GM23338 (cell line): Measurements from ENCODE around the gene FILIP1L. TPM values are rescaled to one million over a fixed set of nuclear protein-coding genes. Genes with fewer than 3 reads are reported as not detected.

Source experiments
- ATAC-seq: fragments of 200-7000 bp; cut with Tn5 transposase; 3 replicates; pipeline ENCODE4 v1.9.1; 2020
- DNase-seq: peaks from one replicate; pipeline ENCODE4 v3.0.0-alpha.2; 2015; ENCODE audit warnings: low spot score
- H2AFZ ChIP-seq: fragments of 200-600 bp; sonication (generic); 2 replicates; pipeline ENCODE4 v1.8.0; 2016; ENCODE audit warnings: antibody characterized with exemption, mild to moderate bottlenecking, moderate library complexity
- H3F3A ChIP-seq: fragments of 200-600 bp; sonication (generic); replicated peaks from 2 replicates; pipeline ENCODE4 v1.8.0; 2017; ENCODE audit warnings: antibody characterized with exemption, mixed run types, low read depth
- H3K27ac ChIP-seq: fragments of 200-600 bp; sonication (generic); 2 replicates; pipeline ENCODE4 v1.6.1; 2016; ENCODE audit warnings: low read depth
- H3K27me3 ChIP-seq: fragments of 200-600 bp; sonication (generic); 2 replicates; pipeline ENCODE4 v1.8.0; 2016; ENCODE audit warnings: mild to moderate bottlenecking, mixed run types, moderate library complexity; ENCODE audit not compliant: insufficient read depth
- H3K36me3 ChIP-seq: fragments of 200-600 bp; sonication (generic); 2 replicates; pipeline ENCODE4 v1.8.0; 2016; ENCODE audit warnings: mild to moderate bottlenecking; ENCODE audit not compliant: insufficient read depth
- H3K4me1 ChIP-seq: fragments of 200-600 bp; sonication (generic); 2 replicates; pipeline ENCODE4 v1.8.0; 2016; ENCODE audit warnings: mild to moderate bottlenecking, moderate library complexity; ENCODE audit not compliant: insufficient read depth
- H3K4me2 ChIP-seq: fragments of 200-600 bp; sonication (generic); 2 replicates; pipeline ENCODE4 v1.7.1; 2017; ENCODE audit warnings: mixed run types
- H3K4me3 ChIP-seq: fragments of 200-600 bp; sonication (generic); 2 replicates; pipeline ENCODE4 v1.6.1; 2016; ENCODE audit warnings: mixed run types
- H3K79me2 ChIP-seq: fragments of 200-600 bp; sonication (generic); replicated peaks from 2 replicates; pipeline ENCODE4 v1.8.0; 2017; ENCODE audit warnings: mild to moderate bottlenecking; ENCODE audit not compliant: insufficient read depth
- H3K9me2 ChIP-seq: fragments of 200-600 bp; sonication (generic); 2 replicates; pipeline ENCODE4 v1.8.0; 2017; ENCODE audit not compliant: insufficient read depth
- H4K20me1 ChIP-seq: fragments of 200-600 bp; sonication (generic); replicated peaks from 2 replicates; pipeline ENCODE4 v1.8.0; 2017; ENCODE audit warnings: mild to moderate bottlenecking; ENCODE audit not compliant: insufficient read depth
- H3K27ac Mint-ChIP-seq: 2 replicates; pipeline ENCODE4 v1.8.0; 2020; ENCODE audit warnings: inconsistent platforms, mild to moderate bottlenecking, moderate library complexity, mixed read lengths
- H3K27me3 Mint-ChIP-seq: 3 replicates; pipeline ENCODE4 v1.8.0; 2022; ENCODE audit warnings: low read depth, mild to moderate bottlenecking, moderate library complexity, mixed read lengths, inconsistent platforms; ENCODE audit not compliant: insufficient read depth, poor library complexity
- H3K36me3 Mint-ChIP-seq: 3 replicates; pipeline ENCODE4 v1.8.0; 2021; ENCODE audit warnings: low read depth, mild to moderate bottlenecking, inconsistent platforms, moderate library complexity, mixed read lengths
- H3K4me1 Mint-ChIP-seq: 3 replicates; pipeline ENCODE4 v1.8.0; 2020; ENCODE audit warnings: mild to moderate bottlenecking, inconsistent platforms, mixed read lengths
- H3K4me3 Mint-ChIP-seq: 3 replicates; pipeline ENCODE4 v1.8.0; 2021; ENCODE audit warnings: moderate library complexity, mild to moderate bottlenecking, inconsistent platforms, mixed read lengths
- H3K9me3 Mint-ChIP-seq: 3 replicates; pipeline ENCODE4 v1.8.0; 2020; ENCODE audit warnings: moderate library complexity, mild to moderate bottlenecking, inconsistent platforms, mixed read lengths
- EZH2 ChIP-seq: fragments of 200-600 bp; sonication (generic); IDR thresholded peaks from one replicate; pipeline ENCODE4 v1.8.0; 2017; ENCODE audit warnings: antibody characterized with exemption, mild to moderate bottlenecking, low read depth; ENCODE audit not compliant: unreplicated experiment
- EZH2phosphoT487 ChIP-seq: fragments of 200-600 bp; sonication (generic); IDR thresholded peaks from one replicate; pipeline ENCODE4 v1.8.1; 2018; ENCODE audit warnings: antibody characterized with exemption; ENCODE audit not compliant: unreplicated experiment
- POLR2AphosphoS5 ChIP-seq: IDR thresholded peaks from 2 replicates; pipeline ENCODE4 v1.6.1; 2016; ENCODE audit warnings: antibody characterized with exemption, low read depth
- STAT1 ChIP-seq: IDR thresholded peaks from one replicate; pipeline ENCODE4 v1.6.1; 2016; ENCODE audit warnings: antibody characterized with exemption; ENCODE audit not compliant: unreplicated experiment
- ZNF114 ChIP-seq: fragments of 250-450 bp; sonication (Bioruptor Pico); IDR thresholded peaks from 2 replicates; pipeline ENCODE4 v1.5.0; 2020; ENCODE audit warnings: mild to moderate bottlenecking, moderate library complexity
- polyA plus RNA-seq: library from polyadenylated mRNA; unstranded; fragments of >200 nt; fragmentation: Nextera tagmentation; extraction: Ambion mirVana; gene quantifications from 2 replicates; pipeline ENCODE4 v1.2.1, GENCODE V29; 2016
- total RNA-seq: library from RNA; depleted of rRNA; stranded (reverse); fragments of >200 nt; shearing (Covaris generic); gene quantifications from 2 replicates; pipeline ENCODE4 v1.2.3, GENCODE V29; 2014
- TF ChIP-seq, protein P1 (sequence below): fragments of 250-450 bp; sonication (Bioruptor Pico); IDR thresholded peaks from 2 replicates; pipeline ENCODE4 v1.5.0; 2020; ENCODE audit warnings: mild to moderate bottlenecking, moderate library complexity
- TF ChIP-seq, protein P2 (sequence below): IDR thresholded peaks from 2 replicates; pipeline ENCODE4 v1.6.1; 2016; ENCODE audit warnings: antibody characterized with exemption

FILIP1L gene
- total and polyA plus RNA-seq, 2 experiments from 2014 or later = 1.6 TPM; not detected in 1

DNA sequence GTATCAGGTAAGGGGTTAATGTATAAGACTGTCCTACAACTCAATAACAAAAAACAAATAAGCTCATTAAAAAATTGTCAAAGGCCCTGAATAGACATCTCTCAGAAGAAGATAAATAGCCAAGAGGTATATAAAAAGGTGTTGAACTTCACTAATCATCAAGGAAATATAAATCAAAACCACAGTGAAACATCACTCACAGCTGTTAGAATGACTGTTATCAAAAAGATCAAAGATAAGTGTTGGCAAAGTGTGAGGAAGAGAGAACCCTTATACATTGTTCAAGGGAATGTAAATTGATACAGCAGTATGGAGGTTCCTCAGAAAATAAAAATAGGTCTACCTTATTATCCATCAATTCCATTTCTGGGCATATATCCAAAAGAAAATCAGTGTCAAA is 95.5 kb downstream of the FILIP1L start (continued):
- TF ChIP-seq, protein P1, sequence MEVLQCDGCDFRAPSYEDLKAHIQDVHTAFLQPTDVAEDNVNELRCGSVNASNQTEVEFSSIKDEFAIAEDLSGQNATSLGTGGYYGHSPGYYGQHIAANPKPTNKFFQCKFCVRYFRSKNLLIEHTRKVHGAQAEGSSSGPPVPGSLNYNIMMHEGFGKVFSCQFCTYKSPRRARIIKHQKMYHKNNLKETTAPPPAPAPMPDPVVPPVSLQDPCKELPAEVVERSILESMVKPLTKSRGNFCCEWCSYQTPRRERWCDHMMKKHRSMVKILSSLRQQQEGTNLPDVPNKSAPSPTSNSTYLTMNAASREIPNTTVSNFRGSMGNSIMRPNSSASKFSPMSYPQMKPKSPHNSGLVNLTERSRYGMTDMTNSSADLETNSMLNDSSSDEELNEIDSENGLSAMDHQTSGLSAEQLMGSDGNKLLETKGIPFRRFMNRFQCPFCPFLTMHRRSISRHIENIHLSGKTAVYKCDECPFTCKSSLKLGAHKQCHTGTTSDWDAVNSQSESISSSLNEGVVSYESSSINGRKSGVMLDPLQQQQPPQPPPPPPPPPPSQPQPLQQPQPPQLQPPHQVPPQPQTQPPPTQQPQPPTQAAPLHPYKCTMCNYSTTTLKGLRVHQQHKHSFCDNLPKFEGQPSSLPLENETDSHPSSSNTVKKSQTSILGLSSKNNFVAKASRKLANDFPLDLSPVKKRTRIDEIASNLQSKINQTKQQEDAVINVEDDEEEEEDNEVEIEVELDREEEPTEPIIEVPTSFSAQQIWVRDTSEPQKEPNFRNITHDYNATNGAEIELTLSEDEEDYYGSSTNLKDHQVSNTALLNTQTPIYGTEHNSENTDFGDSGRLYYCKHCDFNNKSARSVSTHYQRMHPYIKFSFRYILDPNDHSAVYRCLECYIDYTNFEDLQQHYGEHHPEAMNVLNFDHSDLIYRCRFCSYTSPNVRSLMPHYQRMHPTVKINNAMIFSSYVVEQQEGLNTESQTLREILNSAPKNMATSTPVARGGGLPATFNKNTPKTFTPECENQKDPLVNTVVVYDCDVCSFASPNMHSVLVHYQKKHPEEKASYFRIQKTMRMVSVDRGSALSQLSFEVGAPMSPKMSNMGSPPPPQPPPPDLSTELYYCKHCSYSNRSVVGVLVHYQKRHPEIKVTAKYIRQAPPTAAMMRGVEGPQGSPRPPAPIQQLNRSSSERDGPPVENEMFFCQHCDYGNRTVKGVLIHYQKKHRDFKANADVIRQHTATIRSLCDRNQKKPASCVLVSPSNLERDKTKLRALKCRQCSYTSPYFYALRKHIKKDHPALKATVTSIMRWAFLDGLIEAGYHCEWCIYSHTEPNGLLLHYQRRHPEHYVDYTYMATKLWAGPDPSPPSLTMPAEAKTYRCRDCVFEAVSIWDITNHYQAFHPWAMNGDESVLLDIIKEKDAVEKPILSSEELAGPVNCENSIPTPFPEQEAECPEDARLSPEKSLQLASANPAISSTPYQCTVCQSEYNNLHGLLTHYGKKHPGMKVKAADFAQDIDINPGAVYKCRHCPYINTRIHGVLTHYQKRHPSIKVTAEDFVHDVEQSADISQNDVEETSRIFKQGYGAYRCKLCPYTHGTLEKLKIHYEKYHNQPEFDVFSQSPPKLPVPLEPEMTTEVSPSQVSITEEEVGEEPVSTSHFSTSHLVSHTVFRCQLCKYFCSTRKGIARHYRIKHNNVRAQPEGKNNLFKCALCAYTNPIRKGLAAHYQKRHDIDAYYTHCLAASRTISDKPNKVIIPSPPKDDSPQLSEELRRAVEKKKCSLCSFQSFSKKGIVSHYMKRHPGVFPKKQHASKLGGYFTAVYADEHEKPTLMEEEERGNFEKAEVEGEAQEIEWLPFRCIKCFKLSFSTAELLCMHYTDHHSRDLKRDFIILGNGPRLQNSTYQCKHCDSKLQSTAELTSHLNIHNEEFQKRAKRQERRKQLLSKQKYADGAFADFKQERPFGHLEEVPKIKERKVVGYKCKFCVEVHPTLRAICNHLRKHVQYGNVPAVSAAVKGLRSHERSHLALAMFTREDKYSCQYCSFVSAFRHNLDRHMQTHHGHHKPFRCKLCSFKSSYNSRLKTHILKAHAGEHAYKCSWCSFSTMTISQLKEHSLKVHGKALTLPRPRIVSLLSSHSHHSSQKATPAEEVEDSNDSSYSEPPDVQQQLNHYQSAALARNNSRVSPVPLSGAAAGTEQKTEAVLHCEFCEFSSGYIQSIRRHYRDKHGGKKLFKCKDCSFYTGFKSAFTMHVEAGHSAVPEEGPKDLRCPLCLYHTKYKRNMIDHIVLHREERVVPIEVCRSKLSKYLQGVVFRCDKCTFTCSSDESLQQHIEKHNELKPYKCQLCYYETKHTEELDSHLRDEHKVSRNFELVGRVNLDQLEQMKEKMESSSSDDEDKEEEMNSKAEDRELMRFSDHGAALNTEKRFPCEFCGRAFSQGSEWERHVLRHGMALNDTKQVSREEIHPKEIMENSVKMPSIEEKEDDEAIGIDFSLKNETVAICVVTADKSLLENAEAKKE = no peak
- TF ChIP-seq, protein P2, sequence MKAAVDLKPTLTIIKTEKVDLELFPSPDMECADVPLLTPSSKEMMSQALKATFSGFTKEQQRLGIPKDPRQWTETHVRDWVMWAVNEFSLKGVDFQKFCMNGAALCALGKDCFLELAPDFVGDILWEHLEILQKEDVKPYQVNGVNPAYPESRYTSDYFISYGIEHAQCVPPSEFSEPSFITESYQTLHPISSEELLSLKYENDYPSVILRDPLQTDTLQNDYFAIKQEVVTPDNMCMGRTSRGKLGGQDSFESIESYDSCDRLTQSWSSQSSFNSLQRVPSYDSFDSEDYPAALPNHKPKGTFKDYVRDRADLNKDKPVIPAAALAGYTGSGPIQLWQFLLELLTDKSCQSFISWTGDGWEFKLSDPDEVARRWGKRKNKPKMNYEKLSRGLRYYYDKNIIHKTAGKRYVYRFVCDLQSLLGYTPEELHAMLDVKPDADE = no peak
- no peak for TF ChIP-seq STAT1
- no peak for TF ChIP-seq EZH2

DNA sequence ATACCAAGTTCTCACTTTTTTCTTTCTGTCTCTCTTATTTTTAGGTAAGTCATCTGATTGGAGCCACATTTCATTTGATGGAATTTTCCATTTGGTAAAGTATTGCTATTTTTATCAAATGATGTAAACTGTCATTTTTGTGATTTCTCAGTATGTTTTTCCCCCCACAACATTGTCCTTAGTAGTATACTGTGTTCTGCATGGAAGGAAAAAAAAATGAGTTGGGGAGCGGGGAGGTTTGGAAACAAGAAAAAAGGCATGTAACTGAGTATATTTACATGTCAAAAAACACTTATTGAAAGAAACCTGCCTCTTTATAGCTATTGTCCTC is 104.2 kb downstream of the FILIP1L start:
- Mint-ChIP-seq H3K27me3 (no peaks in the 10 kb centered on the region), H3K9me3 (peaks cover 3% of the 10 kb centered on the region; the same call in 1 of the 3 replicates), H3K27ac (no peak overlapping the region), H3K4me3 (no peak overlapping the region), H3K4me1 (peaks cover 26% of the 10 kb centered on the region), H3K36me3 (peaks cover 3% of the 10 kb centered on the region; the same call in 2 of the 3 replicates)
- Histone ChIP-seq H3K4me3 (no peak overlapping the region), H4K20me1 (no peaks in the 10 kb centered on the region), H3K27me3 (no peaks in the 10 kb centered on the region), H2AFZ (no peak overlapping the region), H3K27ac (no peak overlapping the region), H3K9me2 (no peaks in the 10 kb centered on the region), H3K36me3 (no peaks in the 10 kb centered on the region), H3K79me2 (no peaks in the 10 kb centered on the region), H3K4me1 (peaks cover 30% of the 10 kb centered on the region), H3F3A (no peaks in the 10 kb centered on the region), H3K4me2 (peak overlapping the region; percentile 48; the same call in 1 of the 2 replicates)
- ATAC-seq = no peak
- DNase-seq = no peak
- TF ChIP-seq ZNF114 (CRISPR knock-in tag) = no peak
- TF ChIP-seq EZH2phosphoT487 = no peak
- TF ChIP-seq, protein P1 = no peak
- TF ChIP-seq POLR2AphosphoS5 = no peak
